ENCODE measurements around the gene RFX3.

Gene RFX3

GRCh38 chr9:3268223-3268622 lies 257.6 kb downstream of the RFX3 start:
- no peak for DNase-seq (ENCODE audit: low read depth, low spot score)
- ChIA-PET CTCF (no interaction called here), POLR2A (no interaction called here)
- H3K4me3 ChIP-seq (ENCODE audit: low read depth, low read length): no peak overlapping the region
- TF ChIP-seq, protein P1, sequence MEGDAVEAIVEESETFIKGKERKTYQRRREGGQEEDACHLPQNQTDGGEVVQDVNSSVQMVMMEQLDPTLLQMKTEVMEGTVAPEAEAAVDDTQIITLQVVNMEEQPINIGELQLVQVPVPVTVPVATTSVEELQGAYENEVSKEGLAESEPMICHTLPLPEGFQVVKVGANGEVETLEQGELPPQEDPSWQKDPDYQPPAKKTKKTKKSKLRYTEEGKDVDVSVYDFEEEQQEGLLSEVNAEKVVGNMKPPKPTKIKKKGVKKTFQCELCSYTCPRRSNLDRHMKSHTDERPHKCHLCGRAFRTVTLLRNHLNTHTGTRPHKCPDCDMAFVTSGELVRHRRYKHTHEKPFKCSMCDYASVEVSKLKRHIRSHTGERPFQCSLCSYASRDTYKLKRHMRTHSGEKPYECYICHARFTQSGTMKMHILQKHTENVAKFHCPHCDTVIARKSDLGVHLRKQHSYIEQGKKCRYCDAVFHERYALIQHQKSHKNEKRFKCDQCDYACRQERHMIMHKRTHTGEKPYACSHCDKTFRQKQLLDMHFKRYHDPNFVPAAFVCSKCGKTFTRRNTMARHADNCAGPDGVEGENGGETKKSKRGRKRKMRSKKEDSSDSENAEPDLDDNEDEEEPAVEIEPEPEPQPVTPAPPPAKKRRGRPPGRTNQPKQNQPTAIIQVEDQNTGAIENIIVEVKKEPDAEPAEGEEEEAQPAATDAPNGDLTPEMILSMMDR (IDR thresholded peaks at IDR 0.05; ENCODE audit: insufficient read depth, low read length, missing control alignments): no peak

GRCh38 chr9:3263698-3264097 lies 262.1 kb downstream of the RFX3 start:
- CTCF ChIA-PET: interaction anchor here (1.3 kb wide), 1 partner anchor 23 kb away, joined by 5 read pairs; no protein-coding TSS in a partner anchor
- DNase-seq (ENCODE audit: low read depth, low spot score): no peak
- H3K4me3 ChIP-seq (ENCODE audit: low read depth, low read length): no peak overlapping the region
- POLR2A ChIA-PET: no interaction called here
- TF ChIP-seq, protein P1 (IDR thresholded peaks at IDR 0.05; ENCODE audit: insufficient read depth, low read length, missing control alignments): no peak

DNA sequence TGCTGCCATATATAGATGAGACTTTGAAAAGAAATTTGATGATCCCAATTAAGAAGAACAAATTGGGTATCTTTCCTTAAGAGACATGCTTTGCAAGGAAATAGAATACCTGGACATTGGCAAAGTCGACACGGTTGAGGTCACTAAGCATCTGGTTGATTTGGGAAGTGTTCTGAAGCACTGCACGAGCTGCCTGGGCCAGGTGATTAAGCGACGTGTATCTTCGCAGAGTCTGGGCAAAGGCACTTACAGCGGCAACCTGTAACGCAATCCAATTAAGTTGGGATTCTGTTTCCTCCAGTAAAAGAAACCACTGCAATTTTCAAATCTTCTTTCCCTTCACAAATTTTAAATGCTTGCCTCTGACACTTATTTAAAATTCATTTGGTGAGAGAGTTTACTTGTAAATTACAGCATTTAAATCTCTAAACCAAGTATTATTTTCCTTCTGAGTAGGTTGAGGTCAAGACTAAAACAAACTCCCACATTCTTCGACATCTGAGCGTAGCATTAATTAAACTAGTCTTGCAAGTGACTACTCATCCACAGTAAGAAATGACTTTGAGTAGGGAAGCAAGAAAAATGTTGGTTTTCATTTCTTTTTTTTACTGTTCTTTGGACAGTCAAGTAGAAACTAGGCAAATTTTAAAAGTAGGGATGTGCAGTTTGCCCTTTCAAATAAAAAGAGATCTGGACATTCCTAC lies 262.8 kb downstream of the RFX3 start:
- POLR2A ChIA-PET: no interaction called here
- CTCF ChIA-PET: no interaction called here
- DNase-seq (ENCODE audit: low read depth, low spot score): no peak
- H3K4me3 ChIP-seq (ENCODE audit: low read depth, low read length): no peak overlapping the region
- TF ChIP-seq, protein P1 (IDR thresholded peaks at IDR 0.05; ENCODE audit: insufficient read depth, low read length, missing control alignments): no peak

- no peak overlapping the region for H3K4me3 ChIP-seq (ENCODE audit: low read depth, low read length)
- CTCF ChIA-PET: no interaction called here
- DNase-seq (ENCODE audit: low read depth, low spot score): no peak
- POLR2A ChIA-PET: no interaction called here
- TF ChIP-seq, protein P1 (IDR thresholded peaks at IDR 0.05; ENCODE audit: insufficient read depth, low read length, missing control alignments): no peak
Observed at GRCh38 chr9:3261484-3261883, 264.3 kb downstream of the RFX3 start.

GRCh38 chr9:3256571-3257330 lies 269.1 kb downstream of the RFX3 start:
- POLR2A ChIA-PET: no interaction called here
- CTCF ChIA-PET: interaction anchor here (1.7 kb wide), 1 partner anchor 15 kb away, joined by 8 read pairs; no protein-coding TSS in a partner anchor
- TF ChIP-seq, protein P1 (IDR thresholded peaks at IDR 0.05; ENCODE audit: insufficient read depth, low read length, missing control alignments): no peak
- no peak overlapping the region for H3K4me3 ChIP-seq (ENCODE audit: low read depth, low read length)
- no peak for DNase-seq (ENCODE audit: low read depth, low spot score)

- CTCF ChIA-PET: interaction anchor here (1.2 kb wide), 1 partner anchor 13 kb away, joined by 3 read pairs; no protein-coding TSS in a partner anchor
- POLR2A ChIA-PET: no interaction called here
- H3K4me3 ChIP-seq (ENCODE audit: low read depth, low read length): no peak overlapping the region
- DNase-seq (ENCODE audit: low read depth, low spot score): no peak
- TF ChIP-seq, protein P1 (IDR thresholded peaks at IDR 0.05; ENCODE audit: insufficient read depth, low read length, missing control alignments): no peak
Observed at GRCh38 chr9:3251309-3251708, 274.5 kb downstream of the RFX3 start.
